ENCODE data around the gene CYP2C19. TPM values are rescaled to one million over a fixed set of nuclear protein-coding genes. Genes with fewer than 3 reads are reported as not detected.
A peak's percentile ranks its signal among the peaks of the same experiment; 100 is the strongest.
"Not testable (repeated sequence)": the region's sequence is repeated elsewhere in the genome, so short reads cannot be mapped to it uniquely, and the experiment has no call there.

Gene CYP2C19
- total RNA-seq (2014; rRNA removed), result not detected in 2 replicates
- not detected for polyA plus RNA-seq (2012)

GRCh38 chr10:94762393-94762792, at the start of gene CYP2C19:
CYP2C19 (plus strand) TSS chr10:94762681; CDS start chr10:94762706, 25 bp downstream.
- no peak for DNase-seq (ENCODE audit: low read depth)

GRCh38 chr10:94725871-94726270, 36.6 kb upstream of the CYP2C19 start:
- DNase-seq (ENCODE audit: low read depth), result peak; percentile 12

GRCh38 chr10:94735197-94735596, 27.3 kb upstream of the CYP2C19 start:
- DNase-seq (ENCODE audit: low read depth), result no peak

GRCh38 chr10:94738588-94738987, 23.9 kb upstream of the CYP2C19 start:
- DNase-seq (ENCODE audit: low read depth), result no peak

GRCh38 chr10:94747137-94747536, 15.3 kb upstream of the CYP2C19 start:
- DNase-seq (ENCODE audit: low read depth), result no peak

- no peak for DNase-seq (ENCODE audit: low read depth)
Observed at GRCh38 chr10:94747838-94748237, 14.6 kb upstream of the CYP2C19 start.

- no peak for DNase-seq (ENCODE audit: low read depth)
Observed at GRCh38 chr10:94757916-94758315, 4.6 kb upstream of the CYP2C19 start.

- no peak for DNase-seq (ENCODE audit: low read depth)
Observed at GRCh38 chr10:94760586-94761178, 1.8 kb upstream of the CYP2C19 start.

- not testable (repeated sequence) for DNase-seq (ENCODE audit: low read depth)
Observed at GRCh38 chr10:94775425-94775824, 12.9 kb downstream of the CYP2C19 start.

GRCh38 chr10:94777886-94778458, 15.5 kb downstream of the CYP2C19 start:
- no peak for DNase-seq (ENCODE audit: low read depth)

- DNase-seq (ENCODE audit: low read depth), result no peak
Observed at GRCh38 chr10:94780844-94781243, 18.4 kb downstream of the CYP2C19 start.

- no peak for DNase-seq (ENCODE audit: low read depth)
Observed at GRCh38 chr10:94784256-94784655, 21.8 kb downstream of the CYP2C19 start.

- peak; percentile 0 for DNase-seq (ENCODE audit: low read depth)
Observed at GRCh38 chr10:94785211-94785610, 22.7 kb downstream of the CYP2C19 start.

- not testable (repeated sequence) for DNase-seq (ENCODE audit: low read depth)
Observed at GRCh38 chr10:94800551-94800950, 38.1 kb downstream of the CYP2C19 start.

GRCh38 chr10:94803307-94803706, 40.8 kb downstream of the CYP2C19 start:
- DNase-seq (ENCODE audit: low read depth), result no peak

GRCh38 chr10:94830025-94830424, 67.5 kb downstream of the CYP2C19 start:
- DNase-seq (ENCODE audit: low read depth), result not testable (repeated sequence)

- DNase-seq (ENCODE audit: low read depth), result no peak
Observed at GRCh38 chr10:94846204-94846603, 83.7 kb downstream of the CYP2C19 start.

GRCh38 chr10:94850766-94851165, 88.3 kb downstream of the CYP2C19 start:
- no peak for DNase-seq (ENCODE audit: low read depth)

- DNase-seq (ENCODE audit: low read depth), result no peak
Observed at GRCh38 chr10:94851263-94851662, 88.8 kb downstream of the CYP2C19 start.

- DNase-seq (ENCODE audit: low read depth), result no peak
Observed at GRCh38 chr10:94852438-94852837, 90.0 kb downstream of the CYP2C19 start.

- no peak for DNase-seq (ENCODE audit: low read depth)
Observed at GRCh38 chr10:94853065-94853464, 90.6 kb downstream of the CYP2C19 start.

- DNase-seq (ENCODE audit: low read depth), result no peak
Observed at GRCh38 chr10:94858005-94858404, 95.5 kb downstream of the CYP2C19 start.

- DNase-seq (ENCODE audit: low read depth), result no peak
Observed at GRCh38 chr10:94859086-94859485, 96.6 kb downstream of the CYP2C19 start.

GRCh38 chr10:94878649-94879048, 116.2 kb downstream of the CYP2C19 start:
- no peak for DNase-seq (ENCODE audit: low read depth)
